Activated B cell treated with CpG ODN at 0.5 μM for 24 hours (primary cell): ENCODE measurements around the gene BBS12. TPM values are rescaled to one million over a fixed set of nuclear protein-coding genes. Genes with fewer than 3 reads are reported as not detected.
A peak's percentile ranks its signal among the peaks of the same experiment; 100 is the strongest.

Experiments used
- ATAC-seq: fragments of 200-7000 bp; cut with Tn5 transposase; one replicate; pipeline ENCODE4 v1.10.0; 2021; ENCODE audit warnings: low read depth, mild to moderate bottlenecking, moderate library complexity
- CTCF ChIA-PET: fragments of 350-600 bp; sonication (Branson Sonifier 250); formaldehyde crosslinking; loops from one replicate; lab custom pipeline; 2021; ENCODE audit warnings: antibody characterized with exemption; lab: Charles Lee
- POLR2A ChIA-PET: fragments of 350-600 bp; sonication (Branson Sonifier 250); formaldehyde crosslinking; loops from one replicate; lab custom pipeline; 2021; ENCODE audit warnings: antibody characterized with exemption; lab: Charles Lee
- DNase-seq: peaks from one replicate; pipeline ENCODE4 v3.0.0; 2022
- H3K27ac Mint-ChIP-seq: one replicate; pipeline ENCODE4 v1.8.0; 2020; ENCODE audit warnings: mixed read lengths
- H3K27me3 Mint-ChIP-seq: one replicate; pipeline ENCODE4 v1.8.0; 2021; ENCODE audit warnings: mixed read lengths
- H3K36me3 Mint-ChIP-seq: one replicate; pipeline ENCODE4 v1.8.0; 2021; ENCODE audit warnings: low read depth, mixed read lengths
- H3K4me1 Mint-ChIP-seq: one replicate; pipeline ENCODE4 v1.8.0; 2021; ENCODE audit warnings: mixed read lengths
- H3K4me3 Mint-ChIP-seq: one replicate; pipeline ENCODE4 v1.8.0; 2020; ENCODE audit warnings: mild to moderate bottlenecking, mixed read lengths
- H3K9me3 Mint-ChIP-seq: one replicate; pipeline ENCODE4 v1.8.0; 2020; ENCODE audit warnings: mixed read lengths
- intact Hi-C: fragments of 100-400 bp; cut with micrococcal nuclease; formaldehyde crosslinking; loops from one replicate; pipeline ENCODE4 v1.15.1; 2024
- total RNA-seq: library from RNA; stranded (reverse); gene quantifications from 2 replicates; pipeline ENCODE4 v1.2.3, GENCODE V29; 2022
- TF ChIP-seq, protein P1 (sequence below): fragments of 200-600 bp; IDR thresholded peaks from one replicate; pipeline ENCODE4 v1.8.0; 2022; ENCODE audit warnings: antibody characterized with exemption, mild to moderate bottlenecking

The BBS12 gene
- total RNA-seq, result 2.5 and 3.3 TPM in 2 replicates

DNA sequence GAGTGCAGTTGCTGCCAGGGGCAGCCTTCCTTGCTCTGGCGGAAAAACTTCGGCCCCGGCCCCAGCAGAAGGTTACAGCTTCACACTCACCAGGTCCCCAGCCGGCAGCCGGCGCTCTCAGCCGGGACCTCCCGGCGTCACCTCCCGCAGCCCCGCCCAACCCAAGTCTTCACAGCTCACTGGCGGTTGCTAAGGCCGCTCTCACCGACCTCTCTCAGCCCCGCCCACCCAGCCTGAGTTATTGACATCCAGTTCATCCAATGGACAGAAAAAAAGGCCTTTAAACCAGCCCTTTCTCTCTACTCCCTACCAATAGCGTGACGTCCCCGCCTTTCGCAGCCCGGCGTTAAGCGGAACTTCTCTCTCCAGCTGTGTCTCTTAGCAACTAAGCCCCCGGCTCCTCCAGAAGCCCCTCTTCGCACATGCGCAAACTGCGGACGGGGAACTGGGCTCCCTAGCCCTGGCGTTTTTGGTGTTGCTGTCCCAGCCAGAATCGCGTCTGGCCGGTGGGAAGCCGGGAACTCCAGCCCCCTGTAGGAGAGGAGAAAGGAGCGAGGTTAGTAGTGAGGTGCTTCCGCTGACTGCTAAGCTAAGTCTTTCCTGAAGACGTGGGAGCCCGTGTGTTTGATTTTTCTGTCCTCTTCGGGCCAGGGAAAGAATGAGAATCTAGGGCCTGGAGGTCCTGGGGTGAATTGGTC lies at the start of gene BBS12:
Gene BBS12 (plus strand): TSS at position 376 of the 698 bp plus-strand sequence. CDS start 9,189 bp downstream, outside the sequence.
- H3K4me3 Mint-ChIP-seq, result peak within 1 kb of the TSS; percentile 98
- H3K27ac Mint-ChIP-seq, result peak within 1 kb of the TSS; percentile 98
- ATAC-seq, result peak; percentile 97
- no peaks in the 10 kb centered on the region for H3K9me3 Mint-ChIP-seq
- peaks cover 7% of the 10 kb centered on the region for H3K36me3 Mint-ChIP-seq
- peak; percentile 90 for DNase-seq
- intact Hi-C loops, result loop anchor here (1.0 to 5.0 kb wide), 11 partner anchors 15 to 1036 kb away; partner anchors contain the start of genes ANXA5, BBS7, BLTP1 and EXOSC9
- TF ChIP-seq, protein P1, sequence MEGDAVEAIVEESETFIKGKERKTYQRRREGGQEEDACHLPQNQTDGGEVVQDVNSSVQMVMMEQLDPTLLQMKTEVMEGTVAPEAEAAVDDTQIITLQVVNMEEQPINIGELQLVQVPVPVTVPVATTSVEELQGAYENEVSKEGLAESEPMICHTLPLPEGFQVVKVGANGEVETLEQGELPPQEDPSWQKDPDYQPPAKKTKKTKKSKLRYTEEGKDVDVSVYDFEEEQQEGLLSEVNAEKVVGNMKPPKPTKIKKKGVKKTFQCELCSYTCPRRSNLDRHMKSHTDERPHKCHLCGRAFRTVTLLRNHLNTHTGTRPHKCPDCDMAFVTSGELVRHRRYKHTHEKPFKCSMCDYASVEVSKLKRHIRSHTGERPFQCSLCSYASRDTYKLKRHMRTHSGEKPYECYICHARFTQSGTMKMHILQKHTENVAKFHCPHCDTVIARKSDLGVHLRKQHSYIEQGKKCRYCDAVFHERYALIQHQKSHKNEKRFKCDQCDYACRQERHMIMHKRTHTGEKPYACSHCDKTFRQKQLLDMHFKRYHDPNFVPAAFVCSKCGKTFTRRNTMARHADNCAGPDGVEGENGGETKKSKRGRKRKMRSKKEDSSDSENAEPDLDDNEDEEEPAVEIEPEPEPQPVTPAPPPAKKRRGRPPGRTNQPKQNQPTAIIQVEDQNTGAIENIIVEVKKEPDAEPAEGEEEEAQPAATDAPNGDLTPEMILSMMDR, result no peak
- POLR2A ChIA-PET, result interaction anchor here (0.6 to 1.3 kb wide), 4 partner anchors 12 to 1776 kb away, joined by 3 to 6 read pairs (median 4); partner anchors contain the start of gene NUDT6
- no peaks in the 10 kb centered on the region for H3K27me3 Mint-ChIP-seq
- CTCF ChIA-PET, result interaction anchor here (0.9 to 2.6 kb wide), 6 partner anchors 15 to 200 kb away, joined by 3 to 11 read pairs (median 6); no protein-coding TSS in a partner anchor
- H3K4me1 Mint-ChIP-seq, result peaks cover 13% of the 10 kb centered on the region

DNA sequence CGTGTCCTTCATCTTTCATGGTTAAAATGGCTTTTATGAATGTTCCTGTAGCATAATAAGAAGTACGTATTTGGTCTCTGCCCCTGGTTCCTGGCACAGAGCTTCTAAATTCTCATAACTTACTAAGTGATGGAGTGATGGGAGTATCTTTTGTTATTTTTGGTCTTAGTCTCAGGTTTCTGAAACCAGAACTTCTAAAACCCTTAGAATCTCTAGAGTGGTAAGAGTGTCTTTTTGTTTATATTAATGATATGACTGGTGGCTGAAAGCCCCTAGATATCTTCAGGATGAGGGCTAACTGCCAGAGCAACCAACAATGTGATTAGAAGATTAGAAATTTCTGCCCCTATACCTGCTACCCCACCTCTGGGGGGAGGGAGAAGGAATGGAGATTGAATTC lies 45.8 kb upstream of the BBS12 start:
- intact Hi-C loops, result no loop called here
- Mint-ChIP-seq H3K36me3 (no peaks in the 10 kb centered on the region), H3K4me1 (no peaks in the 10 kb centered on the region), H3K27ac (no peak overlapping the region), H3K4me3 (no peak overlapping the region), H3K9me3 (peaks cover 3% of the 10 kb centered on the region), H3K27me3 (peaks cover 2% of the 10 kb centered on the region)
- DNase-seq, result no peak
- ChIA-PET POLR2A (no interaction called here), CTCF (no interaction called here)
- TF ChIP-seq, protein P1, result no peak
- no peak for ATAC-seq

DNA sequence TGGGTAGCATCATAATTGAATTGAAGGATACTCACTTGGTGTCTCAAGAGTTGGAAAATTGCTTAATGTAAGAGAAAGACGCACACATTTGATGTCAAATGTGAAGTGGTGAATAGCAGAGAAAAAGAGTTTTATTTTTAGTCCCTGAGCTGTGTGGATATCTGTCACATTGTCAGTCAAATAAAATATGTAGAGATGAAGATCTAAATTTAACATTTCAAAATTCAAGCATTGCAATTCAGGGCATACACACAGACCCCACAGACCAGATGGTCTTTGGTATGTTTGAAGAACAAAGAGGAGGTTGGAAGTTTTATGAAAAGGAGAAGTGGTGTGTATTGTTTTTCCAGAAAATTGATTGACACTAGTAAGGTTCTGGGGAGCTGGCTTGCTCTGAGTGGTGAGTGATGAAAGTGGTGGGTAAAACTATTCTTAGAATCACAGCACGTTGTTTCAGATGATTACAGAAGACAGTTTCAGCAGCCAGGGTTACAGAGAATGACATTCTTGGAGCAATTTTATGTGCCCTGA lies 44.9 kb upstream of the BBS12 start:
- Mint-ChIP-seq H3K27ac (no peak overlapping the region), H3K27me3 (peaks cover 4% of the 10 kb centered on the region), H3K36me3 (no peaks in the 10 kb centered on the region), H3K4me3 (no peak overlapping the region), H3K4me1 (no peaks in the 10 kb centered on the region), H3K9me3 (peaks cover 2% of the 10 kb centered on the region)
- DNase-seq (no peak), ATAC-seq (no peak)
- ChIA-PET CTCF (no interaction called here), POLR2A (no interaction called here)
- intact Hi-C loops, result no loop called here
- TF ChIP-seq, protein P1, result no peak

DNA sequence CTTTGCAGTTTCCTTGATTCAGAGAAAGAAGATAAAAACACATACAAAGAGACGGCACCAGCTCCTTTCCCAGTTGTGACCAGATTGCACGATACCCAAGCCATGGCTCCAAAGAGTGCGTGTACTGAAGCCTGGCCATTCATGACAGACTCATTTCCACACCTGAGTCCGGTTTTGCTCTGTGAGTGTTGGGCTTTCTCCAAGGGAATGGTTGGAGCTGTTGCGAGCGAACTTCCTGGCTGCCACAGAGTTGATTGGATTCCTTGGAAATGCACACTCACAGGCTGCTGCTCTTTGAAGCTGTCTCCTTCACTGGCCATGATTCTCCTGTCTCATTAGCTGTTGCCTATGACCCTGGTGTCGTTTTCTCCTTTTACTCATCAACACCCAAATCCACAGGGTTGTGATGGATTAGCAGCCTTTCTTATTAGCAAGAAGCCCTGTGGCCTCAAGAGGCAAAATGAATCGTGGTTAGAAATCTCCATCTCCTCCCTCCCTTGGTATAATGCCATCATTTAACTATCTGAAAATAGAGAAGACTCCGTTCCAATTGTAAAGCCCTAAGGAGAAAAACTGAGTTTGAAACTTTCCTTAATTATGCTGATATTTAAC lies 43.9 kb upstream of the BBS12 start:
- no peak overlapping the region for H3K4me3 Mint-ChIP-seq
- ChIA-PET POLR2A (no interaction called here), CTCF (no interaction called here)
- TF ChIP-seq, protein P1, result no peak
- H3K4me1 Mint-ChIP-seq, result no peaks in the 10 kb centered on the region
- H3K27me3 Mint-ChIP-seq, result peaks cover 2% of the 10 kb centered on the region
- ATAC-seq, result no peak
- intact Hi-C loops, result no loop called here
- no peaks in the 10 kb centered on the region for H3K36me3 Mint-ChIP-seq
- H3K9me3 Mint-ChIP-seq, result no peaks in the 10 kb centered on the region
- no peak overlapping the region for H3K27ac Mint-ChIP-seq
- DNase-seq, result no peak

DNA sequence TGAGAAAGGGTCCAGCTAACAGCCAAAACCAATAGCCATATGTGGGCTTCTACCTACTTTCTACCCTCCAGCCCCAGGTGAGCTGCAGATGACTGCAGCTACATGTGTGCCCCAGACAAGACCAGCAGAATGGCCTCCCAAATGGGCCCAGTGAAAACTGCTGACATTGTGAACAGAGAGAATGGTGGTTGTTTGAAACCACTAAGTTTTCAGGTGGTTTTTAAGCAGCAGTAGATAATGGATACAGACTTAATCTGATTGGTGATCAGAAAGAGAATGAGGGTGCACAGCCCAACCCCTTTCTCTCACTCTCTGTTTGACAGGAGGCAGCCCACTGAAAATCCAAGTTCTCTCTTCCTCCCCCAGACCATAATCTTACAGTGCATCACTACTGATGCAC lies 42.5 kb upstream of the BBS12 start:
- Mint-ChIP-seq H3K9me3 (no peaks in the 10 kb centered on the region), H3K4me1 (no peaks in the 10 kb centered on the region), H3K36me3 (no peaks in the 10 kb centered on the region), H3K4me3 (no peak overlapping the region), H3K27me3 (peaks cover 4% of the 10 kb centered on the region), H3K27ac (no peak overlapping the region)
- ATAC-seq, result no peak
- intact Hi-C loops, result no loop called here
- CTCF ChIA-PET, result no interaction called here
- TF ChIP-seq, protein P1, result no peak
- no peak for DNase-seq
- POLR2A ChIA-PET, result no interaction called here
